Stimulated activated CD4-positive, alpha-beta T cell treated with anti-CD3 and anti-CD28 coated beads, Interleukin-12 subunit alpha, Interleukin-12 subunit beta, amount 100 ng/mL, for 48 hours (primary cell): ENCODE results near the gene ZNF143.
A peak's percentile ranks its signal among the peaks of the same experiment; 100 is the strongest.

ENCODE experiments used
- DNase-seq, 3 donors: peaks; one replicate each; pipeline ENCODE4 v3.0.0-alpha.2; 2020; ENCODE audit warnings: low read depth in 2 of 3, low spot score in 1 of 3

ZNF143 gene

GRCh38 chr11:9573775-9574621 lies 113.2 kb downstream of the ZNF143 start:
- peak in 1 of 3 donors; percentile 15 for DNase-seq

GRCh38 chr11:9574622-9575259 lies 113.9 kb downstream of the ZNF143 start:
- DNase-seq: no peak

- DNase-seq: no peak
Measured at GRCh38 chr11:9575260-9576240, 114.7 kb downstream of the ZNF143 start.

- no peak for DNase-seq
Measured at GRCh38 chr11:9576701-9577381, 116.0 kb downstream of the ZNF143 start.

- no peak for DNase-seq
Measured at GRCh38 chr11:9577556-9577955, 116.7 kb downstream of the ZNF143 start.
